ENCODE results near the gene SIGLEC15.
"Not testable (repeated sequence)": the region's sequence is repeated elsewhere in the genome, so short reads cannot be mapped to it uniquely, and the experiment has no call there.

The SIGLEC15 gene, protein sequence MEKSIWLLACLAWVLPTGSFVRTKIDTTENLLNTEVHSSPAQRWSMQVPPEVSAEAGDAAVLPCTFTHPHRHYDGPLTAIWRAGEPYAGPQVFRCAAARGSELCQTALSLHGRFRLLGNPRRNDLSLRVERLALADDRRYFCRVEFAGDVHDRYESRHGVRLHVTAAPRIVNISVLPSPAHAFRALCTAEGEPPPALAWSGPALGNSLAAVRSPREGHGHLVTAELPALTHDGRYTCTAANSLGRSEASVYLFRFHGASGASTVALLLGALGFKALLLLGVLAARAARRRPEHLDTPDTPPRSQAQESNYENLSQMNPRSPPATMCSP

DNA sequence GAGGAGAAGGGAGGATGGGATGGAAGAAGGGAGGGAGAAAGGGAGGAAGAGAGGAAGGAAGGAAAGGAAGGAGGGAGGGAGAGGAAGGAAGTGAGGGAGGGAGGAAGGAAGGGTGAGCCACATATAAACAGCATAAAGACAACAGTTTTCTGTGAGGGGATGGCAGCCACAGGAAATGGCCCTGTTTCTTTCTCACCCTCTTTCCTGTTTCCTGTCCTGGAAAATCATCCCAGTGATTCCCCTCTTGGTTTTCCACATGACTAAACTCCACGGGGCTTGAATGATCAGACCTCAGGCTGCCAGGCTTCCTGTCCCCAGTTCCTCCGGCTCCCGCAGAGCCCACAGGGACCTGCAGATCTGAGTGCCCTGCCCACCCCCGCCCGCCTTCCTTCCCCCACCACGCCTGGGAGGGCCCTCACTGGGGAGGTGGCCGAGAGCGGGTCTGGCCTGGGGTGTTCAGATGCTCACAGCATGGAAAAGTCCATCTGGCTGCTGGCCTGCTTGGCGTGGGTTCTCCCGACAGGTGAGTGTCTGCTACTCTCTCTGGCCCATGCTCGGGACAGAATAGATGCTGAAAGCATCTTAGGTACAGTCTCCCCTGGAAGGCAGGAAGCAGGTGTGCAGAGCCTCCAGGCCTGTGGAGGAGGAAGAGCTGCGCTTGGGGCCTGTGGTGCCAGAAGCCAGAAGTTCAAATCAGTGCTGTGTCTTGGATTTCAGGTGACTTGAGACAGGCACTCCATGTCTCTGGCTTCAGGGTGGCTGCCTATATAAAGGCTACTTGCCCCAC lies at the start of gene SIGLEC15:
TSS of gene SIGLEC15 (plus strand) at position 418 of the 787 bp plus-strand sequence. CDS start at position 472, 54 bp downstream.
- no peak for DNase-seq (ENCODE audit: low read depth)

DNA sequence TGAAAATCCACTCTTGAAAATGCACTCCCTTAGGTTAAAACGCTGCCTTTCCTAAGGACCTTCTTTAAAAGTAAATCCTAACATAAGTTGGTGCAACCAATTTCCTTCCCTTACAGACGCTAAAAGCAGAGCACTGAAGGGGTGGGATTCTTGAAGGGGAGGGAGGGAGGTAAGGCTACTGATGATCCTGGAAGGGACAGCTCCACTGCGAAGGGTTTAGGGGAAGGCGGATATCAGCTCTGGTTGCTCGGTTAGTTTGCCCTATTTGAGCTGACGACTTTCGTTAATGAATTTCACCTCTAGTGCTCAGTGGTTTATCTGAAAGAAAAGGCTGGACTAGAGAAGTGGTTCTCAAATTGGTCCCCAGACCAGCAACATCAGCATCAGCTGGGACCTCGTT lies 49.7 kb upstream of the SIGLEC15 start:
- no peak for DNase-seq (ENCODE audit: low read depth)

GRCh38 chr18:45777393-45777792 lies 48.1 kb upstream of the SIGLEC15 start:
- DNase-seq (ENCODE audit: low read depth), result peak; percentile 65

DNA sequence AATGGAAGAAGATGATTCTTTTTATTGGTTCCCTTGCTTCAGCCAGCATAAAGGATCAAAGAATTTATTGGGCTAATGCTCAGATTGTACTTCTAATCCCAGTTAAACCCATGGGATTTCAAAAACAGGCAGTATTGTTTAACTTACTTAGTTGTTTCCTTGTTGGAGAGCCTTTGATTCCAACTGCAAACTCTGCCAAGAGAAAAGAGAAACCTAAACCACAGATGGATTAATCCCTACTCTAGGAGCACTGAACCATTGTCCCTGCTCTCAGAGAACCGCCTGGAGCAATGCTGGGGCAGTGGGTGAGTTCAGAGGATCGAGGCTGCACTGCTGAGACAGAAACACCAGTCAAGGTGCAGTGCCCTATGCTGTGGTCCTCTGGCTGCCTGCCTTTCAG lies 44.9 kb upstream of the SIGLEC15 start:
- no peak for DNase-seq (ENCODE audit: low read depth)

- no peak for DNase-seq (ENCODE audit: low read depth)
These were observed 42.8 kb upstream of the SIGLEC15 start for GRCh38 chr18:45782662-45783061.

DNA sequence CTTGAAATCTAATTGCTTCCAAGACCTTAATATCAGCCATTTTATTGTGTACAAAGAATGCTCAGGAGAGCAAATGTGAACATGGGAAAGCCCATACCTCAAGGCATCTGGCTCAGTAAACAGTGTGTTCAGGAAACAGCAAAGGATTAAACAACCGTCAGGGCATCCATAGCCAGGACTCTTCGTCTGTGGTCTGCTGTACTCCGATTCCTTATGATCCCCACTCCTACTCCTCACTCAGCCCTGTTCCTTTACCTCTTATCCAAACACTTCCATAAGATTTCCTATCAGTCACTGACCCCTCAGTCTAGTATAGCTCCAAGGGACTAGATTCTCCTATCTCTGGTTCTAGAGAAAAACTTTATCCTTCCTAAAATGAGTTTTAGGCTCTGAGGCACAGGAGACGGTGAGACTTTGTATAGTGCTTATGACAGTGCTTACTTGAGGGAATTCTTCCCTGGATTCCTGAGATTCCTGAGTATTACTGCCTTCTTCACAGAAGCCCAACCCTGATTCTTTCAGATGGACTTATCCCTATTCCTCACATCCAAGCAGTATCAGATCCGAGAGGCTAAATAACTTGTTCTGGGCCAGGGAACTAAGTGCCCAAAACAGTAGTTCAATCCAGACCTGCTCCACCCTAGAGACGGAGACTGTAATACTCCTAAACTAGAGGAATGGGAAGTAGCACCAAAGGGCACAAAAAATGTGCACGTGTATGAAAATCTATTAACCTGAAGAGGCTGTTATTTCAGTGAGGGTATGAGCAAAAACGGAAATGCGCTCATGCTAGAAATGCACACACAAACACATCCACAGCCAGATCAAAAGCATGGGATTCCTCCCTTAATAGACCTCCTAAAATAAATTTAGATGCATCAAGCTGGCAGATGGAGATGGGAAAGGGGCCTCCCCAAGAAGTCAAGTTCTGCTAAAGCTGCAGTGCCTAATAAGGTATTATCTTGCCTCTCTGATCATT lies 42.1 kb upstream of the SIGLEC15 start:
- DNase-seq (ENCODE audit: low read depth), result no peak

- DNase-seq (ENCODE audit: low read depth), result no peak
These were observed 40.3 kb upstream of the SIGLEC15 start for GRCh38 chr18:45785134-45785533.

GRCh38 chr18:45786941-45787340 lies 38.5 kb upstream of the SIGLEC15 start:
- no peak for DNase-seq (ENCODE audit: low read depth)

GRCh38 chr18:45787346-45787745 lies 38.1 kb upstream of the SIGLEC15 start:
- DNase-seq (ENCODE audit: low read depth), result no peak

GRCh38 chr18:45788861-45789260 lies 36.6 kb upstream of the SIGLEC15 start:
- DNase-seq (ENCODE audit: low read depth), result no peak

- DNase-seq (ENCODE audit: low read depth), result no peak
These were observed 32.8 kb upstream of the SIGLEC15 start for GRCh38 chr18:45792506-45793263.

- peak; percentile 83 for DNase-seq (ENCODE audit: low read depth)
These were observed 32.1 kb upstream of the SIGLEC15 start for GRCh38 chr18:45793264-45793965.

GRCh38 chr18:45801416-45802004 lies 24.0 kb upstream of the SIGLEC15 start:
- DNase-seq (ENCODE audit: low read depth), result no peak

DNA sequence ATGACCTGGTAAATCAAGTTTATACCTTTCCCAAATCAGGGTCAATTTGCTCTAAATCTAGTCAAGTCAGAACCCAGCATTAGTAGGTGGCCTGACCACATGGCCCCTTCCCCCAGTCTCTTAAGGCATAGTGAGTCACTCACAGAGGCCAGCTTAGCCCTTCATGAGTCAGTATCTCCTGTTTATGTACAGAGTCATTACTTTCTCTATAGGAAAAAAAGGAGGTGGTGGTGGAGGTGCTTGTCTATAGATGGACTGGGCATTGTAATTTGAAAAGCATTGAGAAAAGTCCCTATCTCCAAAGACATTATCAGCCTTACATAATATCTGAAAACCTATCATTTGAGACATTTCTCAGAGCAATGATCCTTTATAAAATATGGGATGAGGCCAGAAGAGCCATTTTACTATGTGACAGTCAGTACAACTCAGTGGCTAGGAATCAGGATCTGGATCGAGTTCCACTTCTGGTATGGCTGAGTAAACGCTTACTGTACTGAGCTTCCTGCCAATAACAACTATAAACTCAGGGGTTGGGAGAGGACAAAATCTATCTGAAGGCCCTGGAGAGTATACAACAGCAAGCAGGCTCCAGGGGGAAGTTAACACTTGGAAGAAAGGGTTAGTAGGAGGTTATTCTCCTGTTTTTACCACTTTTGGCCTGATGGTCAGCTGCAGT lies 22.5 kb upstream of the SIGLEC15 start:
- DNase-seq (ENCODE audit: low read depth), result peak; percentile 94

- DNase-seq (ENCODE audit: low read depth), result no peak
These were observed 19.9 kb upstream of the SIGLEC15 start for GRCh38 chr18:45805551-45805950.

- no peak for DNase-seq (ENCODE audit: low read depth)
These were observed 19.2 kb upstream of the SIGLEC15 start for GRCh38 chr18:45806226-45806625.

DNA sequence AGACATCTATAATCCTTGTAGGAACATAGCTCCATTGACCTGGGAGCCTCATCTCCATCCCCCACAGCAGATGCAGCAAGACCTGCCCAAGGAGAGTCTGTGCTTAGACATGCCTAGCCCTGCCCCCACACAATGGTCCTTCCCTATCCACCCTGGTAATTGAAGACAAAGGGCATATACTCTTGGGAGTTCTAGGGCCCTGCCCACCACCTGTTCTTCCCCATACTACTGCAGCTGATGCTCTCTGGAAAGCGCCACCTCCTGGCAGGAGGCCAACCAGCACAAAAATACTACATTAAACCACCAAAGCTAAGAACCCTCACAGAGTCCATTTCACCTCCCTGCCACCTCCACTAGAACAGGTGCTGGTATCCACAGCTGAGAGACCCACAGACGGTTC lies 18.3 kb upstream of the SIGLEC15 start:
- not testable (repeated sequence) for DNase-seq (ENCODE audit: low read depth)

- not testable (repeated sequence) for DNase-seq (ENCODE audit: low read depth)
These were observed 10.7 kb upstream of the SIGLEC15 start for GRCh38 chr18:45814733-45815132.

GRCh38 chr18:45817543-45817942 lies 7.9 kb upstream of the SIGLEC15 start:
- DNase-seq (ENCODE audit: low read depth), result no peak

DNA sequence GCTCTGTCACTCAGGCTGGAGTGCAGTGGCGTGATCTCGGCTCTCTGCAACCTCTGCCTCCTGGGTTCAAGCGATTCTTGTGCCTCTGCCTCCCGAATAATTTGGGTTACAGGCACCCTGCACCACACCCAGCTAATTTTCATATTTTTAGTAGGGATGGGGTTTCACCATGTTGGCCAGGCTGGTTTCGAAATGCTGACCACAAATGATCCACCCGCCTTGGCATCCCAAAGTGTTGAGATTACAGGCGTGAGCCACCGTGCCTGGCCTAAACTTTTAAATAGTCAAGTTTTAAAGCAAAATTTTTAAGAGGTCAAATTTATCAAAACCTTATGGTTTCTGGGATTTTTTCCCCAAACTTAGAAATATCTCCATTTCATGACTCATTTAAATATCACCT lies 6.7 kb upstream of the SIGLEC15 start:
- not testable (repeated sequence) for DNase-seq (ENCODE audit: low read depth)

All from GM04504 (cell line).